GM18526 (cell line): Measurements from ENCODE around the gene PFKM.

ENCODE experiments used
- POLR2A ChIP-seq: IDR thresholded peaks from 3 replicates; pipeline ENCODE4 v1.6.1; 2011; ENCODE audit not compliant: insufficient read length; ENCODE audit errors: extremely low read depth

PFKM gene

GRCh38 chr12:48129376-48129775 is 10.2 kb downstream of the PFKM start:
- TF ChIP-seq POLR2A, result no peak

GRCh38 chr12:48131517-48131916 is 12.4 kb downstream of the PFKM start:
- TF ChIP-seq POLR2A, result no peak

GRCh38 chr12:48132826-48133225 is 13.7 kb downstream of the PFKM start:
- TF ChIP-seq POLR2A, result no peak

- TF ChIP-seq POLR2A, result no peak
Measured at GRCh38 chr12:48135027-48135426, 15.9 kb downstream of the PFKM start.

GRCh38 chr12:48142818-48143674 is 23.9 kb downstream of the PFKM start:
- no peak for TF ChIP-seq POLR2A

- no peak for TF ChIP-seq POLR2A
Measured at GRCh38 chr12:48143898-48144297, 24.7 kb downstream of the PFKM start.

- no peak for TF ChIP-seq POLR2A
Measured at GRCh38 chr12:48145981-48146380, 26.8 kb downstream of the PFKM start.

- TF ChIP-seq POLR2A, result no peak
Measured at GRCh38 chr12:48151103-48151771, 32.1 kb downstream of the PFKM start.

GRCh38 chr12:48156652-48157017 is 37.5 kb downstream of the PFKM start:
- TF ChIP-seq POLR2A, result no peak

GRCh38 chr12:48157018-48157888 is 38.1 kb downstream of the PFKM start, which contains the start of gene ASB8:
TSS of gene ASB8 (minus strand) at chr12:48157515. CDS start at chr12:48153496, 4,019 bp downstream.
- peak; percentile 75 for TF ChIP-seq POLR2A

- TF ChIP-seq POLR2A, result no peak
Measured at GRCh38 chr12:48157889-48158370, 38.8 kb downstream of the PFKM start.

- TF ChIP-seq POLR2A, result no peak
Measured at GRCh38 chr12:48160046-48160445, 40.9 kb downstream of the PFKM start.

GRCh38 chr12:48160807-48161206 is 41.6 kb downstream of the PFKM start:
- no peak for TF ChIP-seq POLR2A

- no peak for TF ChIP-seq POLR2A
Measured at GRCh38 chr12:48163150-48163747, 44.1 kb downstream of the PFKM start.

- TF ChIP-seq POLR2A, result no peak
Measured at GRCh38 chr12:48164451-48164850, 45.3 kb downstream of the PFKM start.
